ENCODE measurements around the gene ATCAY.

Gene ATCAY

DNA sequence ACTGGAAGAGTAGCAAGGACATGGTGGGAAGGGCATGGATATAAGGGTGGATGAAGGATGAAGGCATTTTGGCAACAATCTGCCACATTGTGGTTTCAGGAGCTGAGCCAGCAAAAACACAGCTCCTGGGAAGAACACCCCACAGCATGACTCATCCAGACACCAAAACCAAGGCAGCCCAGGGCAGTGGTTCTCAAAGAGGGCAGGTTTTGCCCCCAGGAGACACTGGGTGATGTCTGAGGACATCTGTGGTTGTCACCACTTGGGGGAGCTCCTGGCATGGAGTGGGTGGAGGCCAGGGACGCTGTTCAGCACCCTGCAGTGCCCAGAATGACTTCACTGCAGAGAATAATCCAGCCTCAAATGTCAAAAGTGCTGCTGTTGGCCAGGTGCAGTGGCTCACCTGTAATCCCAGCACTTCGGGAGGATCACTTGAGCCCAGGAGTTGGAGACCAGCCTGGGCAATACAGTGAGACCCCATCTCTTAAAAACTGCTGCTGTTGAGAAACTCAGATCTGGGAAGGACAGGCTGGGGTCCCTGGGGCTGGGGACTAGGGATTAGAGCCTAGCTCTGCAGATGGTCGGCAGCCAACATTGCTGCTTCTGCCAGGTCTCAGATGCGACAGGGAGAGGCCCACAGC, 27.8 kb upstream of the ATCAY start:
- peak; percentile 41 for TF ChIP-seq CTCF (IDR thresholded peaks at IDR 0.05; ENCODE audit: extremely low read depth, insufficient read depth, missing control alignments)
- in situ Hi-C loops (cut with MboI; ENCODE audit: low pct_unique_long_range_greater_than_20kb, low sequenced_read_pairs, unreplicated experiment), result no loop called here
- DNase-seq (ENCODE audit: low spot score), result no peak

DNA sequence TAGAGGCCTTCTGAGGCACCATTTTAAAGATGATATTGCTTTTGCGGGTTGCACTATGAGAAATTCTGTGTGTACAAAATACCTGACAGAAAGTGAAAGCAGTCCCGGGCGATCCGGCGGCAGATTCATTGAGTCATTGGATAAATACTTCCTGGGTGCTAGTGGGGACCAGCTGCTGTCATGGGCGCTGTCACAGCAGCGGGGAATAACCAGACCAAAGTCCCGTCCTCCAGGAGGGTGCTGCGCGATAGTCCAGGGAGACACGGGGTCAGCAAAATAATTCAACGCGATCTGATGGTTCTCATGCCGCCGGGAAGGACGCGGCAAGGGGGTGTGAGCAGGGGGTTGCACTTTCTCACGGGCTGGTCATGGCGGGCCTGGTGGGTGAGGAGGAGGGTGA, 25.2 kb upstream of the ATCAY start:
- DNase-seq (ENCODE audit: low spot score), result no peak
- in situ Hi-C loops (cut with MboI; ENCODE audit: low pct_unique_long_range_greater_than_20kb, low sequenced_read_pairs, unreplicated experiment), result no loop called here
- no peak for TF ChIP-seq CTCF (IDR thresholded peaks at IDR 0.05; ENCODE audit: extremely low read depth, insufficient read depth, missing control alignments)

DNA sequence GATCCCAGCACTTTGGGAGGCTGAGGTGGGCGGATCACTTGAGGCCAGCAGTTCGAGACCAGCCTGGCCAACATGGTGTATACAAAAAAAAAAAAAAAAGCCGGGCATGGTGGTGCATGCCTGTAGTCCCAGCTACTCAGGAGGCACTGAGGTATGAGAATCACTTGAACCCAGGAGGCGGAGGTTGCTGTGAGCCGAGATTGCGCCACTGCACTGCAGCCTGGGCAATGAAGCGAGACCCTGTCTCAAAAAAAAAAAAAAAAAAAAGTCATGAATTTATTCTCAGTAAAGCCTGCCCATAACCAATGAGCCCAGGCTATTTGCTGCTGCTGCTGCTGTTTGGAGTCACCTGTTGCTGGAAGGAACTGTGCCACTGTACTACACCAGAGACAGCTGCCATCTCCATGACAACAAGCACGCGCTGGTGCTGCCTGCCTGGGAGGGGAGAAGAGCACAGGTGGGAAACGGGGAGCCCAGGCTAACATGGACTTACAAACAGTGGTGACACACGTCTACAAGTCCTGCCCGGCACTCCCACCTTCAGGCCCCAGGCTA, 23.0 kb upstream of the ATCAY start:
- in situ Hi-C loops (cut with MboI; ENCODE audit: low pct_unique_long_range_greater_than_20kb, low sequenced_read_pairs, unreplicated experiment), result no loop called here
- peak; percentile 91 for DNase-seq (ENCODE audit: low spot score)
- no peak for TF ChIP-seq CTCF (IDR thresholded peaks at IDR 0.05; ENCODE audit: extremely low read depth, insufficient read depth, missing control alignments)

- DNase-seq (ENCODE audit: low spot score), result no peak
- in situ Hi-C loops (cut with MboI; ENCODE audit: low pct_unique_long_range_greater_than_20kb, low sequenced_read_pairs, unreplicated experiment), result no loop called here
- no peak for TF ChIP-seq CTCF (IDR thresholded peaks at IDR 0.05; ENCODE audit: extremely low read depth, insufficient read depth, missing control alignments)
These were observed 20.0 kb upstream of the ATCAY start for GRCh38 chr19:3860499-3860898.

- no peak for DNase-seq (ENCODE audit: low spot score)
- TF ChIP-seq CTCF (IDR thresholded peaks at IDR 0.05; ENCODE audit: extremely low read depth, insufficient read depth, missing control alignments), result no peak
- in situ Hi-C loops (cut with MboI; ENCODE audit: low pct_unique_long_range_greater_than_20kb, low sequenced_read_pairs, unreplicated experiment), result no loop called here
These were observed 17.5 kb upstream of the ATCAY start for GRCh38 chr19:3862826-3863500.

- DNase-seq (ENCODE audit: low spot score), result no peak
- no peak for TF ChIP-seq CTCF (IDR thresholded peaks at IDR 0.05; ENCODE audit: extremely low read depth, insufficient read depth, missing control alignments)
- in situ Hi-C loops (cut with MboI; ENCODE audit: low pct_unique_long_range_greater_than_20kb, low sequenced_read_pairs, unreplicated experiment), result no loop called here
These were observed 16.8 kb upstream of the ATCAY start for GRCh38 chr19:3863648-3864047.

Data from GM13977 (cell line).